GM12801 (cell line): ENCODE measurements around the gene LIPK.

Experiments
- TF ChIP-seq, protein P1 (sequence below): IDR thresholded peaks from one replicate; pipeline ENCODE4 v1.5.1; 2011; ENCODE audit warnings: control low read depth; ENCODE audit not compliant: insufficient read length; ENCODE audit errors: extremely low read depth

Gene LIPK

GRCh38 chr10:88764110-88764509 lies 58.1 kb downstream of the LIPK start:
- TF ChIP-seq, protein P1, sequence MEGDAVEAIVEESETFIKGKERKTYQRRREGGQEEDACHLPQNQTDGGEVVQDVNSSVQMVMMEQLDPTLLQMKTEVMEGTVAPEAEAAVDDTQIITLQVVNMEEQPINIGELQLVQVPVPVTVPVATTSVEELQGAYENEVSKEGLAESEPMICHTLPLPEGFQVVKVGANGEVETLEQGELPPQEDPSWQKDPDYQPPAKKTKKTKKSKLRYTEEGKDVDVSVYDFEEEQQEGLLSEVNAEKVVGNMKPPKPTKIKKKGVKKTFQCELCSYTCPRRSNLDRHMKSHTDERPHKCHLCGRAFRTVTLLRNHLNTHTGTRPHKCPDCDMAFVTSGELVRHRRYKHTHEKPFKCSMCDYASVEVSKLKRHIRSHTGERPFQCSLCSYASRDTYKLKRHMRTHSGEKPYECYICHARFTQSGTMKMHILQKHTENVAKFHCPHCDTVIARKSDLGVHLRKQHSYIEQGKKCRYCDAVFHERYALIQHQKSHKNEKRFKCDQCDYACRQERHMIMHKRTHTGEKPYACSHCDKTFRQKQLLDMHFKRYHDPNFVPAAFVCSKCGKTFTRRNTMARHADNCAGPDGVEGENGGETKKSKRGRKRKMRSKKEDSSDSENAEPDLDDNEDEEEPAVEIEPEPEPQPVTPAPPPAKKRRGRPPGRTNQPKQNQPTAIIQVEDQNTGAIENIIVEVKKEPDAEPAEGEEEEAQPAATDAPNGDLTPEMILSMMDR, result no peak

- TF ChIP-seq, protein P1, result no peak
These were observed 59.8 kb downstream of the LIPK start for GRCh38 chr10:88765816-88766215.

DNA sequence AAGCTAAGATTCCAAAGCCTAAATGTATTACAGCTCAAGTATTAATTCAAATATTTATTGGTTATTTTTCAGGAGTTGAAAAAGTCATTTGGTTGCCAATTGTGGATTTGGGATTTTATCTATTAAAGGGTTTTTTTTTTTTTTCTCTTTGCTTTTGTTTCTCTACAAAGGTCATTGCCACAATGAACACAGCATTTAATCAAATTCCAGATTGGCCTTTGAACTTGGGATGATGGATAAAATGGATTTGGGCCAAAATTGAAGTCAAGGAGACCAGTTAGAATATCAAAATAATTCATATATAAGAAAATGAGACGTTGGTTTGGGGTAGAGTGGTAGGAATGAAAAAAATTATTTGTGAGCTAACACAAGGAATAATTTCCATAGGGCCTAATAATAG lies 63.3 kb downstream of the LIPK start:
- TF ChIP-seq, protein P1, result no peak

- TF ChIP-seq, protein P1, result no peak
These were observed 75.2 kb downstream of the LIPK start for GRCh38 chr10:88781206-88781605.

DNA sequence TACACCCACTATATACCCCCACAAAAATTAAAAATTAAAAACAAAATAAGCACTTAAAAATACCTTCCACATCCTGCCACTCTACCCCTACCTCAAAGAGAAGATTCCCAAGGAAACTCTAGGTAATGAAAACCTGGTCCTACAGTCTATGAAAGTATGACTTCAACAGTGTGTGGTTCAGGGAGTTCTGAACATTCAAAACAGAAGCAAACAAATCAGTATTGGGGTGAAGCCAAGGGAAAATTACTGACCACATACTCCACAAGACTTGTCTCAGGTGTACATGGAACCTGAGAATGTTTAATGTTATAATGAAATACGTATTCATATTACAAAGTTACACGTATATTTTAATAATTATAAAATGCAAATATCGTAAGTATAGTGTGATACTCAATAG lies 76.2 kb downstream of the LIPK start:
- TF ChIP-seq, protein P1, result no peak

- TF ChIP-seq, protein P1, result no peak
These were observed 77.7 kb downstream of the LIPK start for GRCh38 chr10:88783724-88784123.

DNA sequence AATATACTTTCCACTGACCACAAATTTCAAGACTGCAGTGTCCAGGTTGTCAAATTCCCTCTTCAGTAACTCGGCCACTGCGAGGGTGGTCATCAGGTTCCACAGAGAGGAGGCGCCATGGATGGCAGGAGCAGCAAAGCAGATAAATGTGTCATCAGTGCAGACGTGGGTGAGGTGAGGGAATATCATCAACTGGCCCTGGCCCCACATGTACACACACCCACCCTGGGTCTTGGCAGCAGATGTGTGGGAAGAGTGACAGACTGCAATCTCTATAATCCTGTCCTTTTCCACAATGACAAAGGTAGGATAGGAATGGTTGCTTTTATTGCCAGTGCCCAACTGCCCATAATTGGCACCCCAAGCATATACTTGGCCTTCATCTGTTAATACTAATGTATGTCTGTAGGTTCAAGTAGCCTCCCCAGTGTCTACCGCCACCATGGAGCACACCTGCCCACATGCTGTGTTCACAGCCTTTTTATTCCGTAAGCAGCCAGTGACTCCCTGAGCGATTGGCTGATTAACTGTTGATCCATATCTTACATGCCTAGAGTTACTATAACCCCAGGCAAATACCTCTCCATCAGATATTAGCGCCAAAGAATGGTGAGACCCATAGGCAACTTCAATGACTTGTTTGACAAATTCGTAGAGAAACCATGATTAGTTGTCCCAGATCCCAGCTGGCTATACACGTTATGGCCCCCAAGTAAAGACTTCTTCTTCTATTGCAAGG lies 80.2 kb downstream of the LIPK start:
- TF ChIP-seq, protein P1, result no peak
